GM19025 (cell line): ENCODE results near the gene RND3.

Experiments
- ATAC-seq: cut with Tn5 transposase; IDR thresholded peaks from one replicate; pipeline ENCODE4 v1.9.1; 2021; ENCODE audit warnings: mild to moderate bottlenecking, low read depth, moderate library complexity; ENCODE audit not compliant: unreplicated experiment

Gene RND3

GRCh38 chr2:150487537-150488429 lies at the start of gene RND3:
Gene RND3, minus strand, starts transcription at chr2:150487667. Its CDS starts 250 bp downstream, at chr2:150487417.
- peak; percentile 42 for ATAC-seq

GRCh38 chr2:150535176-150535575 lies 47.7 kb upstream of the RND3 start:
- ATAC-seq, result no peak

- ATAC-seq, result no peak
Observed at GRCh38 chr2:150532879-150533278, 45.4 kb upstream of the RND3 start.

GRCh38 chr2:150532020-150532419 lies 44.6 kb upstream of the RND3 start:
- ATAC-seq, result no peak

- no peak for ATAC-seq
Observed at GRCh38 chr2:150531591-150531990, 44.1 kb upstream of the RND3 start.

- ATAC-seq, result no peak
Observed at GRCh38 chr2:150530168-150530567, 42.7 kb upstream of the RND3 start.

- peak; percentile 95 for ATAC-seq
Observed at GRCh38 chr2:150528861-150529801, 41.7 kb upstream of the RND3 start.

GRCh38 chr2:150526827-150527226 lies 39.4 kb upstream of the RND3 start:
- no peak for ATAC-seq

- ATAC-seq, result no peak
Observed at GRCh38 chr2:150526006-150526405, 38.5 kb upstream of the RND3 start.

GRCh38 chr2:150522269-150522668 lies 34.8 kb upstream of the RND3 start:
- no peak for ATAC-seq

GRCh38 chr2:150520887-150521664 lies 33.6 kb upstream of the RND3 start:
- peak; percentile 68 for ATAC-seq

- ATAC-seq, result no peak
Observed at GRCh38 chr2:150520033-150520432, 32.6 kb upstream of the RND3 start.

- ATAC-seq, result no peak
Observed at GRCh38 chr2:150517951-150518680, 30.6 kb upstream of the RND3 start.

GRCh38 chr2:150513647-150514046 lies 26.2 kb upstream of the RND3 start:
- no peak for ATAC-seq

- no peak for ATAC-seq
Observed at GRCh38 chr2:150508497-150509137, 21.1 kb upstream of the RND3 start.

GRCh38 chr2:150507071-150507470 lies 19.6 kb upstream of the RND3 start:
- ATAC-seq, result no peak

- ATAC-seq, result no peak
Observed at GRCh38 chr2:150505178-150505577, 17.7 kb upstream of the RND3 start.

- no peak for ATAC-seq
Observed at GRCh38 chr2:150495993-150496627, 8.6 kb upstream of the RND3 start.

- no peak for ATAC-seq
Observed at GRCh38 chr2:150495001-150495400, 7.5 kb upstream of the RND3 start.
